Fibroblast of the aortic adventitia (primary cell): ENCODE measurements around the gene ZNF581. TPM values are rescaled to one million over a fixed set of nuclear protein-coding genes. Genes with fewer than 3 reads are reported as not detected.

Experiments
- DNase-seq: peaks from one replicate; pipeline ENCODE4 v3.0.0-alpha.2; 2010; ENCODE audit warnings: low read depth
- H3K4me3 ChIP-seq: 2 replicates; pipeline ENCODE4 v1.5.1; 2011; ENCODE audit warnings: low read depth, mild to moderate bottlenecking, control low read depth, low read length, moderate library complexity
- CTCF ChIP-seq: IDR thresholded peaks from 2 replicates; pipeline ENCODE4 v1.5.1; 2011; ENCODE audit warnings: mild to moderate bottlenecking, low read length, control low read depth, inconsistent platforms; ENCODE audit not compliant: insufficient read depth
- total RNA-seq: library from RNA; depleted of rRNA; stranded (reverse); fragments of >200 nt; gene quantifications from 2 replicates; pipeline ENCODE4 v1.2.3, GENCODE V29; 2012; ENCODE audit warnings: low replicate concordance

ZNF581 gene
- total RNA-seq, 1 donor = 13.9 TPM

GRCh38 chr19:55648585-55649267 lies 5.3 kb downstream of the ZNF581 start:
- H3K4me3 ChIP-seq = peak overlapping the region; percentile 80
- no peak for DNase-seq
- TF ChIP-seq CTCF = no peak

- TF ChIP-seq CTCF = no peak
- no peak for DNase-seq
- peak overlapping the region; percentile 80 for H3K4me3 ChIP-seq
These were observed 6.0 kb downstream of the ZNF581 start for GRCh38 chr19:55649268-55650125.

DNA sequence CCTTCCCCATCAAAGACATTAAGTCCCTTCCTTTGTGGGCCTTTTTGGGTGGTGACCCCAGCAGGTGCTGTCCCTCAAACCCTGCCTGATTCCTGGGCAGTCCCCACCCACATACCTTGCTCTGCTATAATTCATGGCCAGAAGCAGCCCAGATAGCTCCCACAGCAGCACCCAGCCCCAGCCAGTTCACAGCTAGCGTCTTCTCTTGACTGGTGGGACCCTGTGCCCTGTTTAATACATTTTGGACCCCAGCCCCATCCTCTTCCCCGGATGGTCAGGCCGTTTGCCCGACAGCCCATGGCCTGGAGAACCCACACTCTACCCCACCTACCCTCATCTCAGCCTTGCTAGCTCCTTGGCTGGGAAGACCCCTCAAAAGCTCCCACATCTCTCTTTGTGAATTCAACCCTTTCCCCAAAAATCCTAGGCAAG lies 6.7 kb downstream of the ZNF581 start:
- H3K4me3 ChIP-seq = no peak overlapping the region
- DNase-seq = no peak
- TF ChIP-seq CTCF = no peak

DNA sequence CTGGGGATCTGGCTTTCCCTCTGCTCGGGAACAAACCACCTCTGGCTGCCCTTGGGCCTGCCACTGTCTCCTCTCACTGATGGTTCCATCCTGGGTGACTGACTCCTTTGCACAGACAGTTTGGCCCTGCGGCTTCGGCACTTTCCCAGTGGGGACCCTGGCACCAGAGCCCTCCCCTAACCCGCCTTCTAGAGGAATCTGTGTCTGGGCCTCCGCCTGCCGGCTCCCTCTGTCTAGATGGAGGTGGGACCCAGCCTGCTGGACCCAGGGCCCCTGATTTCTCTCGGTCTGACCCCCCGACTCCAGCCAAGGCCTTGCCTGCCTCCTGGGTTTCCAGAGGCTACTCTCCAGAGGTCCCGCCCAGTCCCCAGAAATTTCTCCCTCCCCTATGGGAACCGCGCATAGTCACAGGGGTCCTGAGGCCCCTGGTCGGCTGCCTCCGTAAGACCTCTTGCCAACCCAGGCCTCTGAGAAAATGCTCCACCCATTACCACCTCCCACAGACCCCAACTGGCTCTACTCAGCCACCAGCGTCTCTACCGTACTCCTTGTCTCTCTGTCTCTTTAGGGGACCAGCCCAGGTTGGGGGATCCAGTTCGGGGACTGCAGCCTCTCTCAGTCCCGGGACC lies 7.3 kb downstream of the ZNF581 start:
- no peak for DNase-seq
- TF ChIP-seq CTCF = no peak

DNA sequence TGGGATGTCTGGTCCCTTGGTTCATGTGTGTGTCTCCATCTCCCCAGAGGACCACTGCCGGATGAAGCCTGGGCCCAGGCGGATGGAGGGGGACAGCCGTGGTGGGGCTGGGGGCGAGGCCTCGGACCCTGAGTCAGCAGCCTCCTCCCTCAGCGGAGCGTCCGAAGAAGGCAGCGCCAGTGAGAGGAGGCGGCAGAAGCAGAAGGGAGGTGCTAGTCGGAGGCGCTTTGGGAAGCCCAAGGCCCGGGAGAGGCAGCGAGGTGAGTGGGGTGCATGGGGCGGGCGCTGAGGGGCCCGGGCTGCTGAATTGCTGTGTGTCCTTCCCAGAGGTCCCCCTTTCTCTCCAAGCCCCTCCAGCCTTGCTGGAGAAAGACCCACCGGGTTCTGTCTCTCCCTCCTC lies 7.8 kb downstream of the ZNF581 start:
- TF ChIP-seq CTCF = no peak
- no peak overlapping the region for H3K4me3 ChIP-seq
- no peak for DNase-seq

More for the DNA sequence above, 7.3 kb downstream of the ZNF581 start:
- H3K4me3 ChIP-seq = no peak overlapping the region

GRCh38 chr19:55652311-55653128 lies 9.1 kb downstream of the ZNF581 start:
- DNase-seq = no peak
- H3K4me3 ChIP-seq = no peak overlapping the region
- TF ChIP-seq CTCF = no peak
